Activated naive CD4-positive, alpha-beta T cell treated with anti-CD3 and anti-CD28 coated beads for 36 hours (primary cell): ENCODE results near the gene TLE7. TPM values are rescaled to one million over a fixed set of nuclear protein-coding genes. Genes with fewer than 3 reads are reported as not detected.

Experiments used
- CTCF ChIA-PET: fragments of 350-600 bp; sonication (Branson Sonifier 250); formaldehyde crosslinking; loops from one replicate; lab custom pipeline; 2021; ENCODE audit warnings: antibody characterized with exemption; lab: Charles Lee
- DNase-seq: peaks from one replicate; pipeline ENCODE4 v3.0.0-alpha.2; 2020
- H3K27ac Mint-ChIP-seq: one replicate; pipeline ENCODE4 v1.8.0; 2021; ENCODE audit warnings: mild to moderate bottlenecking, mixed read lengths
- H3K27me3 Mint-ChIP-seq: one replicate; pipeline ENCODE4 v1.8.0; 2021; ENCODE audit warnings: low read depth, mixed read lengths
- H3K36me3 Mint-ChIP-seq: one replicate; pipeline ENCODE4 v1.8.0; 2021; ENCODE audit warnings: low read depth, mixed read lengths
- H3K4me1 Mint-ChIP-seq: one replicate; pipeline ENCODE4 v1.8.0; 2021; ENCODE audit warnings: low read depth, mixed read lengths
- H3K4me3 Mint-ChIP-seq: one replicate; pipeline ENCODE4 v1.8.0; 2021; ENCODE audit warnings: mild to moderate bottlenecking, moderate library complexity, mixed read lengths
- H3K9me3 Mint-ChIP-seq: one replicate; pipeline ENCODE4 v1.8.0; 2021; ENCODE audit warnings: mixed read lengths
- intact Hi-C: fragments of 100-400 bp; cut with micrococcal nuclease; formaldehyde crosslinking; loops from one replicate; pipeline ENCODE4 v1.15.1; 2023
- total RNA-seq, 2 experiments: library from RNA; stranded (reverse); gene quantifications; one replicate each; pipeline ENCODE4 v1.2.3, GENCODE V29; 2021

TLE7 gene
- total RNA-seq, 2 experiments from 2014 or later: not detected

- Mint-ChIP-seq H3K27me3 (peaks cover 18% of the 10 kb centered on the region), H3K4me3 (no peak overlapping the region), H3K36me3 (peaks cover 14% of the 10 kb centered on the region), H3K27ac (no peak overlapping the region), H3K9me3 (peaks cover 36% of the 10 kb centered on the region), H3K4me1 (no peaks in the 10 kb centered on the region)
- intact Hi-C loops: no loop called here
- DNase-seq: no peak
- CTCF ChIA-PET: no interaction called here
These were observed 1.9 kb upstream of the TLE7 start for GRCh38 chr16:71443714-71444113.

GRCh38 chr16:71441348-71442050, 355 bp downstream of the TLE7 start:
- Mint-ChIP-seq H3K9me3 (peaks cover 20% of the 10 kb centered on the region), H3K4me3 (no peak overlapping the region), H3K36me3 (peaks cover 2% of the 10 kb centered on the region), H3K27me3 (peaks cover 29% of the 10 kb centered on the region), H3K27ac (no peak overlapping the region), H3K4me1 (no peaks in the 10 kb centered on the region)
- peak; percentile 38 for DNase-seq
- intact Hi-C loops: loop anchor here (2.0 kb wide), 1 partner anchor 57 kb away; no protein-coding TSS in a partner anchor
- CTCF ChIA-PET: no interaction called here

- CTCF ChIA-PET: interaction anchor here (0.7 to 3.2 kb wide), 7 partner anchors 11 to 272 kb away, joined by 3 to 21 read pairs (median 4); no protein-coding TSS in a partner anchor
- H3K4me1 Mint-ChIP-seq: no peaks in the 10 kb centered on the region
- no peak overlapping the region for H3K27ac Mint-ChIP-seq
- H3K36me3 Mint-ChIP-seq: peaks cover 2% of the 10 kb centered on the region
- H3K9me3 Mint-ChIP-seq: peaks cover 15% of the 10 kb centered on the region
- peaks cover 33% of the 10 kb centered on the region for H3K27me3 Mint-ChIP-seq
- peak; percentile 21 for DNase-seq
- no peak overlapping the region for H3K4me3 Mint-ChIP-seq
- intact Hi-C loops: loop anchor here (2.0 kb wide), 1 partner anchor 58 kb away; no protein-coding TSS in a partner anchor
These were observed 1.0 kb downstream of the TLE7 start for GRCh38 chr16:71440669-71441347.

- H3K27me3 Mint-ChIP-seq: peaks cover 33% of the 10 kb centered on the region
- CTCF ChIA-PET: interaction anchor here (0.6 to 3.2 kb wide), 3 partner anchors 59 to 171 kb away, joined by 3 to 21 read pairs (median 18); no protein-coding TSS in a partner anchor
- intact Hi-C loops: no loop called here
- H3K27ac Mint-ChIP-seq: no peak overlapping the region
- DNase-seq: no peak
- no peaks in the 10 kb centered on the region for H3K4me1 Mint-ChIP-seq
- H3K4me3 Mint-ChIP-seq: no peak overlapping the region
- H3K36me3 Mint-ChIP-seq: peaks cover 2% of the 10 kb centered on the region
- H3K9me3 Mint-ChIP-seq: peaks cover 8% of the 10 kb centered on the region
These were observed 2.3 kb downstream of the TLE7 start for GRCh38 chr16:71439523-71439922.

GRCh38 chr16:71436473-71436872, 5.4 kb downstream of the TLE7 start:
- Mint-ChIP-seq H3K27me3 (peaks cover 36% of the 10 kb centered on the region), H3K4me1 (no peaks in the 10 kb centered on the region), H3K4me3 (no peak overlapping the region), H3K9me3 (no peaks in the 10 kb centered on the region), H3K36me3 (no peaks in the 10 kb centered on the region), H3K27ac (no peak overlapping the region)
- CTCF ChIA-PET: interaction anchor here (0.6 kb wide), 1 partner anchor 198 kb away, joined by 3 read pairs; no protein-coding TSS in a partner anchor
- intact Hi-C loops: no loop called here
- DNase-seq: no peak

- Mint-ChIP-seq H3K27ac (no peak overlapping the region), H3K4me3 (no peak overlapping the region), H3K36me3 (no peaks in the 10 kb centered on the region), H3K4me1 (no peaks in the 10 kb centered on the region), H3K27me3 (peaks cover 19% of the 10 kb centered on the region), H3K9me3 (no peaks in the 10 kb centered on the region)
- intact Hi-C loops: no loop called here
- CTCF ChIA-PET: interaction anchor here (2.6 kb wide), 1 partner anchor 21 kb away, joined by 11 read pairs; no protein-coding TSS in a partner anchor
- DNase-seq: no peak
These were observed 8.9 kb downstream of the TLE7 start for GRCh38 chr16:71432906-71433305.

GRCh38 chr16:71431991-71432390, 9.9 kb downstream of the TLE7 start:
- Mint-ChIP-seq H3K27ac (no peak overlapping the region), H3K27me3 (peaks cover 17% of the 10 kb centered on the region), H3K9me3 (no peaks in the 10 kb centered on the region), H3K4me1 (no peaks in the 10 kb centered on the region), H3K36me3 (no peaks in the 10 kb centered on the region), H3K4me3 (no peak overlapping the region)
- CTCF ChIA-PET: interaction anchor here (2.6 kb wide), 1 partner anchor 20 kb away, joined by 11 read pairs; no protein-coding TSS in a partner anchor
- intact Hi-C loops: no loop called here
- DNase-seq: no peak

GRCh38 chr16:71431176-71431575, 10.7 kb downstream of the TLE7 start:
- H3K27me3 Mint-ChIP-seq: peaks cover 24% of the 10 kb centered on the region
- CTCF ChIA-PET: interaction anchor here (2.6 kb wide), 1 partner anchor 19 kb away, joined by 11 read pairs; no protein-coding TSS in a partner anchor
- H3K4me1 Mint-ChIP-seq: peaks cover 2% of the 10 kb centered on the region
- intact Hi-C loops: no loop called here
- no peak overlapping the region for H3K27ac Mint-ChIP-seq
- no peaks in the 10 kb centered on the region for H3K36me3 Mint-ChIP-seq
- H3K4me3 Mint-ChIP-seq: no peak overlapping the region
- no peak for DNase-seq
- H3K9me3 Mint-ChIP-seq: no peaks in the 10 kb centered on the region

GRCh38 chr16:71430744-71431143, 11.1 kb downstream of the TLE7 start:
- peaks cover 3% of the 10 kb centered on the region for H3K4me1 Mint-ChIP-seq
- intact Hi-C loops: no loop called here
- no peak overlapping the region for H3K4me3 Mint-ChIP-seq
- H3K36me3 Mint-ChIP-seq: no peaks in the 10 kb centered on the region
- H3K9me3 Mint-ChIP-seq: no peaks in the 10 kb centered on the region
- H3K27ac Mint-ChIP-seq: no peak overlapping the region
- CTCF ChIA-PET: no interaction called here
- peaks cover 25% of the 10 kb centered on the region for H3K27me3 Mint-ChIP-seq
- DNase-seq: no peak

GRCh38 chr16:71429581-71429980, 12.3 kb downstream of the TLE7 start:
- CTCF ChIA-PET: interaction anchor here (1.0 to 1.2 kb wide), 3 partner anchors 11 to 179 kb away, joined by 3 to 7 read pairs (median 5); no protein-coding TSS in a partner anchor
- Mint-ChIP-seq H3K4me3 (no peak overlapping the region), H3K27ac (no peak overlapping the region), H3K9me3 (no peaks in the 10 kb centered on the region), H3K27me3 (peaks cover 35% of the 10 kb centered on the region), H3K36me3 (no peaks in the 10 kb centered on the region), H3K4me1 (peaks cover 3% of the 10 kb centered on the region)
- intact Hi-C loops: no loop called here
- no peak for DNase-seq

GRCh38 chr16:71428883-71429282, 13.0 kb downstream of the TLE7 start:
- CTCF ChIA-PET: interaction anchor here (1.0 to 1.2 kb wide), 3 partner anchors 12 to 180 kb away, joined by 3 to 7 read pairs (median 5); no protein-coding TSS in a partner anchor
- Mint-ChIP-seq H3K27ac (no peak overlapping the region), H3K4me1 (peaks cover 3% of the 10 kb centered on the region), H3K9me3 (no peaks in the 10 kb centered on the region), H3K4me3 (no peak overlapping the region), H3K27me3 (peaks cover 40% of the 10 kb centered on the region), H3K36me3 (no peaks in the 10 kb centered on the region)
- no peak for DNase-seq
- intact Hi-C loops: no loop called here

- H3K9me3 Mint-ChIP-seq: no peaks in the 10 kb centered on the region
- no peak overlapping the region for H3K27ac Mint-ChIP-seq
- no peak for DNase-seq
- intact Hi-C loops: no loop called here
- H3K36me3 Mint-ChIP-seq: no peaks in the 10 kb centered on the region
- no peak overlapping the region for H3K4me3 Mint-ChIP-seq
- H3K27me3 Mint-ChIP-seq: peaks cover 41% of the 10 kb centered on the region
- peaks cover 3% of the 10 kb centered on the region for H3K4me1 Mint-ChIP-seq
- CTCF ChIA-PET: no interaction called here
These were observed 13.5 kb downstream of the TLE7 start for GRCh38 chr16:71428385-71428784.
